Measurements from ENCODE around the gene ESR1. TPM values are rescaled to one million over a fixed set of nuclear protein-coding genes. Genes with fewer than 3 reads are reported as not detected.

Gene ESR1
- total RNA-seq, 4 donors from 2014 or later = 2.1 to 6.9 (median 5.2) TPM

GRCh38 chr6:152118678-152119077, 311.2 kb downstream of the ESR1 start:
- H3K36me3 ChIP-seq = peaks cover 0 to 41% (median 0%) of the 10 kb centered on the region in 3 donors
- WGBS, 2 donors = 85 to 91% methylated on average over 5 of the region's 5 CpGs
- no peaks in the 10 kb centered on the region for H3K9me3 ChIP-seq
- DNase-seq (ENCODE audit: low spot score in 2 of 2) = no peak
- TF ChIP-seq POLR2A (IDR thresholded peaks at IDR 0.05) (no peak), CTCF (IDR thresholded peaks at IDR 0.05) (no peak), EP300 (IDR thresholded peaks at IDR 0.05) (no peak)
- peaks cover 0 to 10% (median 2%) of the 10 kb centered on the region in 4 donors for H3K4me1 ChIP-seq
- no peak overlapping the region for H3K4me3 ChIP-seq
- H3K27me3 ChIP-seq = no peaks in the 10 kb centered on the region
- H3K27ac ChIP-seq = no peak overlapping the region

GRCh38 chr6:152119831-152120230, 312.3 kb downstream of the ESR1 start:
- peaks cover 0 to 17% (median 2%) of the 10 kb centered on the region in 4 donors for H3K4me1 ChIP-seq
- no peak overlapping the region for H3K27ac ChIP-seq
- no peaks in the 10 kb centered on the region for H3K27me3 ChIP-seq
- TF ChIP-seq EP300 (IDR thresholded peaks at IDR 0.05) (no peak), CTCF (IDR thresholded peaks at IDR 0.05) (no peak), POLR2A (IDR thresholded peaks at IDR 0.05) (no peak)
- no peak overlapping the region for H3K4me3 ChIP-seq
- H3K9me3 ChIP-seq = no peaks in the 10 kb centered on the region
- DNase-seq (ENCODE audit: low spot score in 2 of 2) = no peak
- whole genome bisulfite sequencing, 2 donors = 71 to 81% methylated on average over 7 of the region's 7 CpGs
- peaks cover 0 to 41% (median 0%) of the 10 kb centered on the region in 3 donors for H3K36me3 ChIP-seq

DNA sequence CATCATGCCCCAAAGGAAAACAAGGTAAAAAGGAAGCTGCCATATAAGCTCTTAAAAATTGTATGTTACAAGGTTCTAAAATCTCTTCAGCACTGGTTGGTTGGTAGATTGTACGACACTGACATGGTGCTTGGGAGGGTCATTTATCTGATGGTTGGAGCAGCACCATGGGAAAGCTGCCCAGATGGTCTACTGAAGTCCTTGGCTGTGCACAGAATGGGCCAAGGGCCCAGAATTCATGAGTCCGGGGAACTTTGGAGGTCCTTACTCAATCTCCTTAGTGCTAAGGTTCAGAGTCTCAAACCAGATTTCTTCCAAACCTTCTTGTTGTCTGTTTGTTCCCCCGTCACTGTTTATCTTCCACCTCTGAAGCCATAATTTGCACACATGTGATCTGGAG, 314.4 kb downstream of the ESR1 start:
- Histone ChIP-seq H3K4me3 (no peak overlapping the region), H3K4me1 (peaks cover 0 to 17% (median 2%) of the 10 kb centered on the region in 4 donors), H3K27me3 (no peaks in the 10 kb centered on the region), H3K9me3 (no peaks in the 10 kb centered on the region), H3K27ac (no peak overlapping the region), H3K36me3 (peaks cover 0 to 43% (median 0%) of the 10 kb centered on the region in 3 donors)
- 62 to 77% methylated on average over 3 of the region's 3 CpGs for WGBS, 2 donors
- no peak for DNase-seq (ENCODE audit: low spot score in 2 of 2)
- no peak for TF ChIP-seq POLR2A (IDR thresholded peaks at IDR 0.05)

GRCh38 chr6:152122434-152122833, 315.0 kb downstream of the ESR1 start:
- Histone ChIP-seq H3K9me3 (no peaks in the 10 kb centered on the region), H3K4me1 (peaks cover 0 to 12% (median 0%) of the 10 kb centered on the region in 4 donors), H3K36me3 (peaks cover 0 to 47% (median 0%) of the 10 kb centered on the region in 3 donors), H3K4me3 (no peak overlapping the region), H3K27ac (no peak overlapping the region), H3K27me3 (no peaks in the 10 kb centered on the region)
- TF ChIP-seq CTCF (IDR thresholded peaks at IDR 0.05) = no peak
- no peak for TF ChIP-seq EP300 (IDR thresholded peaks at IDR 0.05)
- TF ChIP-seq POLR2A (IDR thresholded peaks at IDR 0.05) = no peak
- WGBS, 2 donors = 96 to 97% methylated on average over 12 of the region's 12 CpGs
- no peak for DNase-seq (ENCODE audit: low spot score in 2 of 2)

GRCh38 chr6:152123076-152123475, 315.6 kb downstream of the ESR1 start:
- Histone ChIP-seq H3K4me1 (peaks cover 0 to 9% (median 0%) of the 10 kb centered on the region in 4 donors), H3K36me3 (peaks cover 0 to 47% (median 0%) of the 10 kb centered on the region in 3 donors), H3K27ac (no peak overlapping the region), H3K27me3 (no peaks in the 10 kb centered on the region), H3K4me3 (no peak overlapping the region), H3K9me3 (no peaks in the 10 kb centered on the region)
- TF ChIP-seq CTCF (IDR thresholded peaks at IDR 0.05) (no peak), POLR2A (IDR thresholded peaks at IDR 0.05) (no peak), EP300 (IDR thresholded peaks at IDR 0.05) (no peak)
- no peak for DNase-seq (ENCODE audit: low spot score in 2 of 2)
- WGBS, 2 donors = 82 to 84% methylated on average over 3 of the region's 3 CpGs

Data from tibial nerve (tissue), 4 donors.